H9 (cell line): ENCODE measurements around the gene SCGB2A2. TPM values are rescaled to one million over a fixed set of nuclear protein-coding genes. Genes with fewer than 3 reads are reported as not detected.

ENCODE experiments used
- DNase-seq: peaks from one replicate; pipeline ENCODE4 v3.0.0-alpha.2; 2017
- H2AFZ ChIP-seq: one replicate; pipeline ENCODE4 v1.6.1; 2013; ENCODE audit warnings: mild to moderate bottlenecking, low read length, control low read depth, moderate library complexity
- H2AK5ac ChIP-seq: 2 replicates; pipeline ENCODE4 v1.6.1; 2013; ENCODE audit warnings: low read length, control low read depth, mixed read lengths; ENCODE audit not compliant: insufficient read length
- H2BK120ac ChIP-seq: one replicate; pipeline ENCODE4 v1.6.1; 2013; ENCODE audit warnings: low read depth, mild to moderate bottlenecking, low read length, control low read depth, inconsistent platforms; ENCODE audit not compliant: poor library complexity, severe bottlenecking
- H2BK12ac ChIP-seq: 2 replicates; pipeline ENCODE4 v1.6.1; 2013; ENCODE audit warnings: low read length, control low read depth, mixed read lengths, low read depth; ENCODE audit not compliant: insufficient read length
- H2BK15ac ChIP-seq: 2 replicates; pipeline ENCODE4 v1.6.1; 2013; ENCODE audit warnings: low read depth, low read length, control low read depth
- H2BK20ac ChIP-seq: one replicate; pipeline ENCODE4 v1.6.1; 2013; ENCODE audit warnings: low read depth, mild to moderate bottlenecking, low read length, control low read depth, inconsistent platforms; ENCODE audit not compliant: poor library complexity, severe bottlenecking
- H2BK5ac ChIP-seq: 2 replicates; pipeline ENCODE4 v1.6.1; 2013; ENCODE audit warnings: low read length, control low read depth, mixed read lengths; ENCODE audit not compliant: insufficient read length
- H3K14ac ChIP-seq: 2 replicates; pipeline ENCODE4 v1.6.1; 2013; ENCODE audit warnings: low read length, control low read depth; ENCODE audit not compliant: insufficient read depth
- H3K18ac ChIP-seq: 2 replicates; pipeline ENCODE4 v1.6.1; 2013; ENCODE audit warnings: low read depth, mild to moderate bottlenecking, mixed read lengths, low read length, control low read depth; ENCODE audit not compliant: insufficient read length
- H3K23ac ChIP-seq: 2 replicates; pipeline ENCODE4 v1.6.1; 2013; ENCODE audit warnings: low read length, control low read depth, mixed read lengths, low read depth; ENCODE audit not compliant: insufficient read length
- H3K23me2 ChIP-seq: 2 replicates; pipeline ENCODE4 v1.6.1; 2013; ENCODE audit warnings: low read depth, mild to moderate bottlenecking, mixed read lengths, low read length, control low read depth; ENCODE audit not compliant: insufficient read length, poor library complexity, severe bottlenecking
- H3K27ac ChIP-seq: 2 replicates; pipeline ENCODE4 v1.5.1; 2013; ENCODE audit warnings: low read length, control low read depth, mixed read lengths, low read depth; ENCODE audit not compliant: insufficient read length
- H3K27me3 ChIP-seq: 2 replicates; pipeline ENCODE4 v1.6.1; 2013; ENCODE audit warnings: low read length, control low read depth, inconsistent platforms; ENCODE audit not compliant: insufficient read depth
- H3K4ac ChIP-seq: 2 replicates; pipeline ENCODE4 v1.6.1; 2013; ENCODE audit warnings: low read depth, mild to moderate bottlenecking, control low read depth, inconsistent platforms, low read length, moderate library complexity
- H3K4me1 ChIP-seq: 2 replicates; pipeline ENCODE4 v1.6.1; 2013; ENCODE audit warnings: low read length, control low read depth, inconsistent platforms; ENCODE audit not compliant: insufficient read depth
- H3K4me2 ChIP-seq: 2 replicates; pipeline ENCODE4 v1.6.1; 2013; ENCODE audit warnings: low read length, control low read depth, mixed read lengths; ENCODE audit not compliant: insufficient read length, insufficient read depth
- H3K56ac ChIP-seq: 2 replicates; pipeline ENCODE4 v1.6.1; 2013; ENCODE audit warnings: low read depth, mild to moderate bottlenecking, mixed read lengths, low read length, control low read depth; ENCODE audit not compliant: insufficient read length
- H3K79me1 ChIP-seq: 2 replicates; pipeline ENCODE4 v1.6.1; 2013; ENCODE audit warnings: low read depth, mild to moderate bottlenecking, moderate library complexity, low read length, control low read depth, inconsistent platforms; ENCODE audit not compliant: insufficient read depth, poor library complexity, severe bottlenecking
- H3K79me2 ChIP-seq: 2 replicates; pipeline ENCODE4 v1.6.1; 2013; ENCODE audit warnings: low read length, control low read depth, inconsistent platforms; ENCODE audit not compliant: insufficient read depth
- H3K9ac ChIP-seq: 2 replicates; pipeline ENCODE4 v1.6.1; 2013; ENCODE audit warnings: low read length, control low read depth, mixed read lengths; ENCODE audit not compliant: insufficient read length; ENCODE audit errors: extremely low read depth
- H3K9me3 ChIP-seq: one replicate; pipeline ENCODE4 v1.6.1; 2013; ENCODE audit warnings: low read depth, low read length, inconsistent platforms; ENCODE audit not compliant: control insufficient read depth
- H3T11ph ChIP-seq: one replicate; pipeline ENCODE4 v1.6.1; 2013; ENCODE audit warnings: mild to moderate bottlenecking, low read length, control low read depth, inconsistent platforms
- H4K20me1 ChIP-seq: one replicate; pipeline ENCODE4 v1.6.1; 2013; ENCODE audit not compliant: control insufficient read depth, insufficient read length, insufficient read depth
- H4K5ac ChIP-seq: 2 replicates; pipeline ENCODE4 v1.6.1; 2013; ENCODE audit warnings: low read depth, mild to moderate bottlenecking, mixed read lengths, low read length, control low read depth; ENCODE audit not compliant: insufficient read length
- H4K8ac ChIP-seq: replicated peaks from 2 replicates; pipeline ENCODE4 v1.6.1; 2013; ENCODE audit warnings: low read length, control low read depth, mixed read lengths, low read depth; ENCODE audit not compliant: insufficient read length
- H4K91ac ChIP-seq: 2 replicates; pipeline ENCODE4 v1.6.1; 2013; ENCODE audit warnings: low read depth, mild to moderate bottlenecking, moderate library complexity, mixed read lengths, low read length, control low read depth; ENCODE audit not compliant: insufficient read length
- H3K27ac Mint-ChIP-seq, 3 experiments: 2 replicates in 2 of 3; 3 replicates in 1 of 3; pipeline ENCODE4 v1.8.0; 2020 to 2021; ENCODE audit warnings: mixed read lengths in 3 of 3, mild to moderate bottlenecking in 1 of 3, moderate library complexity in 1 of 3
- H3K27me3 Mint-ChIP-seq: 2 replicates; pipeline ENCODE4 v1.8.0; 2021; ENCODE audit warnings: low read depth, mild to moderate bottlenecking, moderate library complexity, mixed read lengths
- H3K36me3 Mint-ChIP-seq, 3 experiments: 2 replicates in 2 of 3; 3 replicates in 1 of 3; pipeline ENCODE4 v1.8.0; 2020 to 2021; ENCODE audit warnings: low read depth in 3 of 3, mixed read lengths in 3 of 3; ENCODE audit not compliant: insufficient read depth in 1 of 3
- H3K4me1 Mint-ChIP-seq, 2 experiments: 2 replicates each; pipeline ENCODE4 v1.8.0; 2020; ENCODE audit warnings: mixed read lengths in 2 of 2
- H3K4me3 Mint-ChIP-seq, 2 experiments: 2 replicates in 1 of 2; 3 replicates in 1 of 2; pipeline ENCODE4 v1.8.0; 2020 to 2021; ENCODE audit warnings: mild to moderate bottlenecking in 2 of 2, mixed read lengths in 2 of 2, moderate library complexity in 1 of 2
- H3K9me3 Mint-ChIP-seq, 2 experiments: 2 replicates in 1 of 2; 3 replicates in 1 of 2; pipeline ENCODE4 v1.8.0; 2020; ENCODE audit warnings: mild to moderate bottlenecking in 2 of 2, mixed read lengths in 2 of 2, moderate library complexity in 1 of 2
- whole genome bisulfite sequencing: extraction: QIAGEN DNeasy Blood & Tissue Kit; methylation state at CpG from one replicate; pipeline ENCODE4 v1.1.7; 2013; ENCODE audit warnings: missing lambda C conversion rate, low lambda C conversion rate, mixed read lengths; ENCODE audit not compliant: insufficient read length; ENCODE audit errors: extremely low coverage; 5-methylcytosine and 5-hydroxymethylcytosine counted together
- total RNA-seq: library from RNA; stranded (reverse); gene quantifications from 2 replicates; pipeline ENCODE4 v1.2.1, GENCODE V29; 2021
- TF ChIP-seq, protein P1 (sequence below): fragments of 200-600 bp; sonication (generic); conservative IDR thresholded peaks from 3 replicates; pipeline ENCODE4 v1.8.0; 2021; ENCODE audit warnings: antibody characterized with exemption, mild to moderate bottlenecking

Gene SCGB2A2
- total RNA-seq, 1 experiment from 2014 or later = not detected

DNA sequence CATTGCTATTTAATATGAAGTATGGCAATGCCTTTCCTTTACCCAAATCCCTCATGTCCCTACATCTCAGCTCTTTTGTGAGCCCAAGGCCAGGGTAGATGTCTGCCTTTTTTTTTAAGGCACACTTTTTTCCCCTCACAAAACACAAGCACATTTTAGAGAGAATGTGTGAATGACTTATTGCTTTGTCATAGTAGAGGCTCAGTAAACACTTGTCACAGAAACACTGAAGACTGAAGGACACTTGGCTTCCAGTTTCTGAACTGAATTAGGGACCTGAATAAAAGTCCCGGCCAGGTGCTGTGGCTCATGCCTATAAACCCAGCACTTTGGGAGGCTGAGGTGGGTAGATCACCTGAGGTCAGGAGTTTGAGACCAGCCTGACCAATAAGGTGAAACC is 2.9 kb upstream of the SCGB2A2 start:
- no peak overlapping the region for H2BK20ac ChIP-seq
- no peak overlapping the region for H2BK15ac ChIP-seq
- H3K23ac ChIP-seq = no peak overlapping the region
- no peaks in the 10 kb centered on the region for H3K9me3 Mint-ChIP-seq
- H3K27me3 ChIP-seq = no peaks in the 10 kb centered on the region
- H3K4me2 ChIP-seq = no peak overlapping the region
- peaks cover 3% of the 10 kb centered on the region; the same call in 1 of the 2 replicates for H3K4me1 ChIP-seq
- no peak overlapping the region for H2AFZ ChIP-seq
- H4K91ac ChIP-seq = no peak overlapping the region
- WGBS = no CpG with 5 or more reads among the region's 1 CpG
- no peaks in the 10 kb centered on the region for H3K79me1 ChIP-seq
- H3K14ac ChIP-seq = no peak overlapping the region
- H3K4ac ChIP-seq = no peak overlapping the region
- H2AK5ac ChIP-seq = no peak overlapping the region
- no peak overlapping the region for H4K5ac ChIP-seq
- H3K27me3 Mint-ChIP-seq = peaks cover 6% of the 10 kb centered on the region
- H3T11ph ChIP-seq = no peak overlapping the region
- no peak overlapping the region for H3K27ac Mint-ChIP-seq
- no peaks in the 10 kb centered on the region for H4K20me1 ChIP-seq
- no peaks in the 10 kb centered on the region for H3K9me3 ChIP-seq
- no peak overlapping the region for H3K18ac ChIP-seq
- H3K36me3 Mint-ChIP-seq = no peaks in the 10 kb centered on the region; a peak in 1 of 7 replicates
- TF ChIP-seq, protein P1, sequence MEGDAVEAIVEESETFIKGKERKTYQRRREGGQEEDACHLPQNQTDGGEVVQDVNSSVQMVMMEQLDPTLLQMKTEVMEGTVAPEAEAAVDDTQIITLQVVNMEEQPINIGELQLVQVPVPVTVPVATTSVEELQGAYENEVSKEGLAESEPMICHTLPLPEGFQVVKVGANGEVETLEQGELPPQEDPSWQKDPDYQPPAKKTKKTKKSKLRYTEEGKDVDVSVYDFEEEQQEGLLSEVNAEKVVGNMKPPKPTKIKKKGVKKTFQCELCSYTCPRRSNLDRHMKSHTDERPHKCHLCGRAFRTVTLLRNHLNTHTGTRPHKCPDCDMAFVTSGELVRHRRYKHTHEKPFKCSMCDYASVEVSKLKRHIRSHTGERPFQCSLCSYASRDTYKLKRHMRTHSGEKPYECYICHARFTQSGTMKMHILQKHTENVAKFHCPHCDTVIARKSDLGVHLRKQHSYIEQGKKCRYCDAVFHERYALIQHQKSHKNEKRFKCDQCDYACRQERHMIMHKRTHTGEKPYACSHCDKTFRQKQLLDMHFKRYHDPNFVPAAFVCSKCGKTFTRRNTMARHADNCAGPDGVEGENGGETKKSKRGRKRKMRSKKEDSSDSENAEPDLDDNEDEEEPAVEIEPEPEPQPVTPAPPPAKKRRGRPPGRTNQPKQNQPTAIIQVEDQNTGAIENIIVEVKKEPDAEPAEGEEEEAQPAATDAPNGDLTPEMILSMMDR = no peak
- H3K56ac ChIP-seq = no peak overlapping the region
- no peak for DNase-seq
- H3K4me1 Mint-ChIP-seq = peaks cover 0 to 4% of the 10 kb centered on the region in 2 experiments; a peak in 2 of 4 replicates
- H2BK12ac ChIP-seq = no peak overlapping the region
- H3K23me2 ChIP-seq = no peaks in the 10 kb centered on the region
- no peak overlapping the region for H3K27ac ChIP-seq
- no peak overlapping the region for H4K8ac ChIP-seq
- H2BK5ac ChIP-seq = no peak overlapping the region
- no peak overlapping the region for H3K9ac ChIP-seq
- H3K4me3 Mint-ChIP-seq = no peak overlapping the region
- no peak overlapping the region for H2BK120ac ChIP-seq
- H3K79me2 ChIP-seq = no peaks in the 10 kb centered on the region
